ENCODE data around the gene DKK1. TPM values are rescaled to one million over a fixed set of nuclear protein-coding genes. Genes with fewer than 3 reads are reported as not detected.

Gene DKK1
- total and polyA plus RNA-seq, 2 of the 13 experiments (the other 11 are each of a cell fraction or from before 2014, with no cell fraction given): 123 to 262 TPM

- TF ChIP-seq MAF1 (CRISPR knock-in tag; IDR thresholded peaks at IDR 0.05; ENCODE audit: borderline replicate concordance): peak; percentile 64; the same call in 1 of the 2 replicates
- 0 out of 2 replicates have a peak, but pooled peaks have one; percentile 24 for TF ChIP-seq AHR (CRISPR knock-in tag; IDR thresholded peaks at IDR 0.05)
- TF ChIP-seq ARID4A (CRISPR knock-in tag; IDR thresholded peaks at IDR 0.05; ENCODE audit: borderline replicate concordance): peak; percentile 48; the same call in 1 of the 2 replicates
- TF ChIP-seq, protein P1, sequence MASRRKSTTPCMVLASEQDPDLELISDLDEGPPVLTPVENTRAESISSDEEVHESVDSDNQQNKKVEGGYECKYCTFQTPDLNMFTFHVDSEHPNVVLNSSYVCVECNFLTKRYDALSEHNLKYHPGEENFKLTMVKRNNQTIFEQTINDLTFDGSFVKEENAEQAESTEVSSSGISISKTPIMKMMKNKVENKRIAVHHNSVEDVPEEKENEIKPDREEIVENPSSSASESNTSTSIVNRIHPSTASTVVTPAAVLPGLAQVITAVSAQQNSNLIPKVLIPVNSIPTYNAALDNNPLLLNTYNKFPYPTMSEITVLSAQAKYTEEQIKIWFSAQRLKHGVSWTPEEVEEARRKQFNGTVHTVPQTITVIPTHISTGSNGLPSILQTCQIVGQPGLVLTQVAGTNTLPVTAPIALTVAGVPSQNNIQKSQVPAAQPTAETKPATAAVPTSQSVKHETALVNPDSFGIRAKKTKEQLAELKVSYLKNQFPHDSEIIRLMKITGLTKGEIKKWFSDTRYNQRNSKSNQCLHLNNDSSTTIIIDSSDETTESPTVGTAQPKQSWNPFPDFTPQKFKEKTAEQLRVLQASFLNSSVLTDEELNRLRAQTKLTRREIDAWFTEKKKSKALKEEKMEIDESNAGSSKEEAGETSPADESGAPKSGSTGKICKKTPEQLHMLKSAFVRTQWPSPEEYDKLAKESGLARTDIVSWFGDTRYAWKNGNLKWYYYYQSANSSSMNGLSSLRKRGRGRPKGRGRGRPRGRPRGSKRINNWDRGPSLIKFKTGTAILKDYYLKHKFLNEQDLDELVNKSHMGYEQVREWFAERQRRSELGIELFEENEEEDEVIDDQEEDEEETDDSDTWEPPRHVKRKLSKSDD (CRISPR knock-in tag; IDR thresholded peaks at IDR 0.05; ENCODE audit: low read depth): peak; percentile 89
- TF ChIP-seq ZSCAN12 (CRISPR knock-in tag; IDR thresholded peaks at IDR 0.05): 0 out of 2 replicates have a peak, but pooled peaks have one; percentile 32
- peak; percentile 48; the same call in 1 of the 2 replicates for TF ChIP-seq ZNF501 (CRISPR knock-in tag; IDR thresholded peaks at IDR 0.05)
- TF ChIP-seq, protein P2, sequence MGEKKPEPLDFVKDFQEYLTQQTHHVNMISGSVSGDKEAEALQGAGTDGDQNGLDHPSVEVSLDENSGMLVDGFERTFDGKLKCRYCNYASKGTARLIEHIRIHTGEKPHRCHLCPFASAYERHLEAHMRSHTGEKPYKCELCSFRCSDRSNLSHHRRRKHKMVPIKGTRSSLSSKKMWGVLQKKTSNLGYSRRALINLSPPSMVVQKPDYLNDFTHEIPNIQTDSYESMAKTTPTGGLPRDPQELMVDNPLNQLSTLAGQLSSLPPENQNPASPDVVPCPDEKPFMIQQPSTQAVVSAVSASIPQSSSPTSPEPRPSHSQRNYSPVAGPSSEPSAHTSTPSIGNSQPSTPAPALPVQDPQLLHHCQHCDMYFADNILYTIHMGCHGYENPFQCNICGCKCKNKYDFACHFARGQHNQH (CRISPR knock-in tag; IDR thresholded peaks at IDR 0.05): peak; percentile 64; the same call in 1 of the 2 replicates
- TF ChIP-seq UBTF (CRISPR knock-in tag; IDR thresholded peaks at IDR 0.05): peak; percentile 58; the same call in 1 of the 2 replicates
- TF ChIP-seq SRY (CRISPR knock-in tag; IDR thresholded peaks at IDR 0.05): 0 out of 2 replicates have a peak, but pooled peaks have one; percentile 47
- TF ChIP-seq HIVEP1 (CRISPR knock-in tag; IDR thresholded peaks at IDR 0.05): peak; percentile 73
- peak; percentile 53 for TF ChIP-seq DBP (CRISPR knock-in tag; IDR thresholded peaks at IDR 0.05; ENCODE audit: not compliant biosample characterization)
- TF ChIP-seq ZNF543 (CRISPR knock-in tag; IDR thresholded peaks at IDR 0.05): peak; percentile 66; the same call in 1 of the 2 replicates
- TF ChIP-seq, protein P3, sequence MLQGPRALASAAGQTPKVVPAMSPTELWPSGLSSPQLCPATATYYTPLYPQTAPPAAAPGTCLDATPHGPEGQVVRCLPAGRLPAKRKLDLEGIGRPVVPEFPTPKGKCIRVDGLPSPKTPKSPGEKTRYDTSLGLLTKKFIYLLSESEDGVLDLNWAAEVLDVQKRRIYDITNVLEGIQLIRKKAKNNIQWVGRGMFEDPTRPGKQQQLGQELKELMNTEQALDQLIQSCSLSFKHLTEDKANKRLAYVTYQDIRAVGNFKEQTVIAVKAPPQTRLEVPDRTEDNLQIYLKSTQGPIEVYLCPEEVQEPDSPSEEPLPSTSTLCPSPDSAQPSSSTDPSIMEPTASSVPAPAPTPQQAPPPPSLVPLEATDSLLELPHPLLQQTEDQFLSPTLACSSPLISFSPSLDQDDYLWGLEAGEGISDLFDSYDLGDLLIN (CRISPR knock-in tag; IDR thresholded peaks at IDR 0.05; ENCODE audit: borderline replicate concordance): 0 out of 2 replicates have a peak, but pooled peaks have one; percentile 61
These were observed 51.7 kb downstream of the DKK1 start (continued) for GRCh38 chr10:52365547-52366432.

Measured in HepG2 (cell line).